Colonic mucosa (tissue), 4 donors: Measurements from ENCODE around the gene FHAD1. TPM values are rescaled to one million over a fixed set of nuclear protein-coding genes. Genes with fewer than 3 reads are reported as not detected.

Experiments used
- DNase-seq: peaks from one replicate; pipeline ENCODE4 v3.0.0-alpha.2; 2020
- H3K27ac ChIP-seq: fragments of 200-600 bp; one replicate; pipeline ENCODE4 v1.8.0; 2021
- H3K27me3 ChIP-seq: fragments of 200-600 bp; one replicate; pipeline ENCODE4 v1.8.0; 2021
- H3K36me3 ChIP-seq: fragments of 200-600 bp; one replicate; pipeline ENCODE4 v1.8.0; 2021
- H3K4me1 ChIP-seq: fragments of 200-600 bp; one replicate; pipeline ENCODE4 v1.8.0; 2021; ENCODE audit warnings: mild to moderate bottlenecking
- H3K4me3 ChIP-seq: fragments of 200-600 bp; one replicate; pipeline ENCODE4 v1.8.0; 2021
- H3K9ac ChIP-seq, 2 donors: one replicate each; pipeline ENCODE4 v1.7.0; 2013; ENCODE audit warnings: control low read depth in 2 of 2, low read depth in 2 of 2, low read length in 2 of 2
- H3K9me3 ChIP-seq: fragments of 200-600 bp; one replicate; pipeline ENCODE4 v1.8.0; 2021
- CTCF ChIP-seq: fragments of 200-600 bp; IDR thresholded peaks from one replicate; pipeline ENCODE4 v1.8.0; 2022; ENCODE audit warnings: antibody characterized with exemption, mild to moderate bottlenecking
- intact Hi-C: fragments of 100-400 bp; cut with DNase I; formaldehyde crosslinking; loops from one replicate; pipeline ENCODE4 v1.14.1; 2022
- total RNA-seq, 2 donors: library from RNA; stranded (reverse); fragmentation: NEBNext Ultra II Directional in 1 of 2; extraction: Animal tissue kit (Norgen Biotek cat#: 25700) in 1 of 2; gene quantifications; one replicate each; pipeline ENCODE4 v1.2.1, GENCODE V29; 2021
- donor health status: healthy.
- donor health status: DM: no; HTN: no; CAD: no.
- donor health status: DM: no; HTN: no; CAD: no.

FHAD1 gene
- total RNA-seq, 2 donors from 2014 or later, result 1.5 to 1.8 TPM

- H3K9ac ChIP-seq, result no peak overlapping the region
- no peak for DNase-seq
- H3K9me3 ChIP-seq, result no peaks in the 10 kb centered on the region
- no peak overlapping the region for H3K4me3 ChIP-seq
- no peaks in the 10 kb centered on the region for H3K36me3 ChIP-seq
- peaks cover 6% of the 10 kb centered on the region for H3K4me1 ChIP-seq
- no peaks in the 10 kb centered on the region for H3K27me3 ChIP-seq
- intact Hi-C loops, result no loop called here
- H3K27ac ChIP-seq, result no peak overlapping the region
- no peak for TF ChIP-seq CTCF
Measured at GRCh38 chr1:15287035-15287979, 40.3 kb downstream of the FHAD1 start.

- peaks cover 6% of the 10 kb centered on the region for H3K4me1 ChIP-seq
- no peak for DNase-seq
- H3K27ac ChIP-seq, result no peak overlapping the region
- no peak overlapping the region for H3K4me3 ChIP-seq
- intact Hi-C loops, result no loop called here
- TF ChIP-seq CTCF, result no peak
- H3K36me3 ChIP-seq, result no peaks in the 10 kb centered on the region
- H3K27me3 ChIP-seq, result no peaks in the 10 kb centered on the region
- H3K9me3 ChIP-seq, result no peaks in the 10 kb centered on the region
- H3K9ac ChIP-seq, result no peak overlapping the region
Measured at GRCh38 chr1:15288173-15288926, 41.3 kb downstream of the FHAD1 start.

- Histone ChIP-seq H3K4me3 (no peak overlapping the region), H3K27ac (no peak overlapping the region), H3K9ac (no peak overlapping the region), H3K27me3 (no peaks in the 10 kb centered on the region), H3K4me1 (no peaks in the 10 kb centered on the region), H3K9me3 (no peaks in the 10 kb centered on the region), H3K36me3 (no peaks in the 10 kb centered on the region)
- intact Hi-C loops, result no loop called here
- no peak for DNase-seq
- TF ChIP-seq CTCF, result no peak
Measured at GRCh38 chr1:15289251-15289651, 42.2 kb downstream of the FHAD1 start.

- DNase-seq, result no peak
- no peak overlapping the region for H3K4me3 ChIP-seq
- H3K36me3 ChIP-seq, result no peaks in the 10 kb centered on the region
- H3K27ac ChIP-seq, result no peak overlapping the region
- intact Hi-C loops, result no loop called here
- H3K4me1 ChIP-seq, result no peaks in the 10 kb centered on the region
- no peaks in the 10 kb centered on the region for H3K9me3 ChIP-seq
- no peak overlapping the region for H3K9ac ChIP-seq
- TF ChIP-seq CTCF, result no peak
- H3K27me3 ChIP-seq, result no peaks in the 10 kb centered on the region
Measured at GRCh38 chr1:15290382-15290781, 43.4 kb downstream of the FHAD1 start.

- H3K36me3 ChIP-seq, result no peaks in the 10 kb centered on the region
- no peak overlapping the region for H3K9ac ChIP-seq
- H3K4me3 ChIP-seq, result no peak overlapping the region
- intact Hi-C loops, result no loop called here
- no peak overlapping the region for H3K27ac ChIP-seq
- no peaks in the 10 kb centered on the region for H3K9me3 ChIP-seq
- H3K4me1 ChIP-seq, result no peaks in the 10 kb centered on the region
- DNase-seq, result no peak
- no peak for TF ChIP-seq CTCF
- H3K27me3 ChIP-seq, result no peaks in the 10 kb centered on the region
Measured at GRCh38 chr1:15295696-15296095, 48.7 kb downstream of the FHAD1 start.
